SIG-M5 (cell line): Measurements from ENCODE around the gene HVCN1.
"Not testable (repeated sequence)": the region's sequence is repeated elsewhere in the genome, so short reads cannot be mapped to it uniquely, and the experiment has no call there.

ENCODE experiments used
- DNase-seq: peaks from one replicate; lab custom pipeline; 2025; lab: John Stamatoyannopoulos, UW

HVCN1 gene

GRCh38 chr12:110615171-110615570 is 73.7 kb downstream of the HVCN1 start:
- DNase-seq = no peak

GRCh38 chr12:110613771-110614684 is 74.9 kb downstream of the HVCN1 start, which contains the start of gene TCTN1:
TSS of gene TCTN1 (plus strand) at chr12:110614129. CDS start at chr12:110614183, 54 bp downstream.
- DNase-seq = peak; percentile 81

- DNase-seq = no peak
Observed at GRCh38 chr12:110613071-110613770, 75.7 kb downstream of the HVCN1 start.

- DNase-seq = no peak
Observed at GRCh38 chr12:110606253-110606611, 82.7 kb downstream of the HVCN1 start.

GRCh38 chr12:110602085-110602814 is 86.7 kb downstream of the HVCN1 start:
- DNase-seq = not testable (repeated sequence)

- DNase-seq = no peak
Observed at GRCh38 chr12:110600254-110600653, 88.7 kb downstream of the HVCN1 start.

GRCh38 chr12:110599334-110599733 is 89.6 kb downstream of the HVCN1 start:
- no peak for DNase-seq
